HTERT RPE-1 (cell line): ENCODE measurements around the gene TMEM100.

Source experiments
- in situ Hi-C: fragments of 300-500 bp; cut with MboI; formaldehyde crosslinking; loops from 4 replicates; pipeline ENCODE4 v1.14.3; 2020; ENCODE audit warnings: low sequenced_read_pairs

Gene TMEM100

GRCh38 chr17:55720919-55721836 lies 1.5 kb downstream of the TMEM100 start:
- in situ Hi-C loops = no loop called here

GRCh38 chr17:55717898-55718735 lies 4.5 kb downstream of the TMEM100 start:
- in situ Hi-C loops = no loop called here

- in situ Hi-C loops = no loop called here
Measured at GRCh38 chr17:55717432-55717831, 5.2 kb downstream of the TMEM100 start.

GRCh38 chr17:55710829-55711496 lies 11.7 kb downstream of the TMEM100 start:
- in situ Hi-C loops = no loop called here

- in situ Hi-C loops = no loop called here
Measured at GRCh38 chr17:55710410-55710809, 12.3 kb downstream of the TMEM100 start.

- in situ Hi-C loops = no loop called here
Measured at GRCh38 chr17:55709984-55710383, 12.7 kb downstream of the TMEM100 start.

GRCh38 chr17:55709440-55709839 lies 13.2 kb downstream of the TMEM100 start:
- in situ Hi-C loops = no loop called here

- in situ Hi-C loops = no loop called here
Measured at GRCh38 chr17:55708175-55708974, 14.3 kb downstream of the TMEM100 start.

GRCh38 chr17:55706808-55707773 lies 15.6 kb downstream of the TMEM100 start:
- in situ Hi-C loops = no loop called here

- in situ Hi-C loops = no loop called here
Measured at GRCh38 chr17:55705847-55706246, 16.8 kb downstream of the TMEM100 start.

- in situ Hi-C loops = no loop called here
Measured at GRCh38 chr17:55704401-55704800, 18.3 kb downstream of the TMEM100 start.

- in situ Hi-C loops = no loop called here
Measured at GRCh38 chr17:55702150-55702549, 20.5 kb downstream of the TMEM100 start.

GRCh38 chr17:55699181-55699860 lies 23.3 kb downstream of the TMEM100 start:
- in situ Hi-C loops = no loop called here

- in situ Hi-C loops = no loop called here
Measured at GRCh38 chr17:55694286-55694910, 28.3 kb downstream of the TMEM100 start.

- in situ Hi-C loops = no loop called here
Measured at GRCh38 chr17:55693254-55694216, 29.1 kb downstream of the TMEM100 start.

- in situ Hi-C loops = no loop called here
Measured at GRCh38 chr17:55692276-55692675, 30.4 kb downstream of the TMEM100 start.

GRCh38 chr17:55691666-55692065 lies 31.0 kb downstream of the TMEM100 start:
- in situ Hi-C loops = no loop called here
